ENCODE data around the gene PSMB7.

Gene PSMB7

GRCh38 chr9:124355941-124356744 is 59.1 kb downstream of the PSMB7 start:
- no peak for DNase-seq

- DNase-seq, result no peak
These were observed 60.0 kb downstream of the PSMB7 start for GRCh38 chr9:124355039-124355940.

DNA sequence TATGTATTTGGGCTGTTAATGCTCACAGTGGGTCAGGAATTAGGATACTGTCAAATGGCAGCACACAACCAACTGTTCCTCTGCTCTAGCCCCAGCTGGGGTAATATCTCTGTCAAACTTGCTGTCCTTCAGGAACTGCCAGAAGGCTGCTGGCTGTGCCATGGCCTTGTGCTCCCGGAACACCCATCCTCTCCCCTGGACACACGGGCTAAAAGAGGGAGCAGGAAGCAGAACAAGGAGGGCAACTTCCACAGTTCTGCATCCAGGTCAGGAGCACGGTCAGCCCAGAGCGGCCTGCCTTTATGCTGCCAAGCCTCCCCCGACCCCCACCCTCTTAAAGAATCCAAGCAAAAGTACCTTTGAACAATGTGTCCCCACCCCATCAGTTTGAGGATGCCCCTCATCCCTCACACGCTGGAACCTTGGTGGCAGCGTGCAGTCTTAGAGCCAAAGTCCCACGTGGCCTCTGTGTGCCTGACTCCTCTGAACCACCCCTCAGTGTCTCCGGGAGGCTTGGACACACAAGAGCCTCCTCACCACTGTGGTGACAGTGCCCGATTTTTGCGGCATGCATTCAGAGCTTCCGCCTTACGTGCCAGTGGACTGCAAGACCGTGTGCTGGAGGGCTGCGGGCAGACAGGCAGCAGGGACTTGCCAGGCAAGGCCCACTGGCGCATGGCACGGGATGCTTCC is 60.8 kb downstream of the PSMB7 start:
- no peak for DNase-seq

- no peak for DNase-seq
These were observed 61.4 kb downstream of the PSMB7 start for GRCh38 chr9:124353811-124354274.

DNA sequence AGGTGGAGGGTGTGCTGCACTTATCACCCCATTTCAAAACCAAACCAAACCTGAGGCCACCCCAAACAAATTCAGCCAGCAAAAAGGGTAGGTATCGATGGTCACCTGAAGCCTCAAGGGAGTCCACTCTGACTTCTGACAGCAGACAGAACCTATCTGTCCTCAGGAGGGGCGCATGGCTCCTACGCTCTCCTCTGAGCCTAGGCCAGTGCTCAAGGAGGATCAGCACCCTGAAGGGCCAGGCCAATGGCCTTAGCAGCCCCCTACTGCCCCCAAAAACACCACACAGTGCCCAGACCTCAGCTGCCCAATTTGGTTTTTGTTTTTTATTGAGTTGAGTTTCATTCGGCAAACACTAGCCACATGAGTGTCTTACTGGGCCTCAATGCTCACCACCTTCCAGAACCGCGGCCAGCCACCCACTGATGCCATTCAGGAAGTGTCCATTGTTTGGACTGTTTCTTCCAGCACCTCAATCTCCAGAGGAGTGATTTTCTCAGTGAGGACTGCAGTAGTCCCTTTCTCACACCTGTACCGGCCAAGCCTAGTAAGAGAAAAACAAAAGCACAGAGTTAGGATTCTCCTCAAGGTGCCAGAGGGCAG is 62.0 kb downstream of the PSMB7 start:
- DNase-seq, result no peak

DNA sequence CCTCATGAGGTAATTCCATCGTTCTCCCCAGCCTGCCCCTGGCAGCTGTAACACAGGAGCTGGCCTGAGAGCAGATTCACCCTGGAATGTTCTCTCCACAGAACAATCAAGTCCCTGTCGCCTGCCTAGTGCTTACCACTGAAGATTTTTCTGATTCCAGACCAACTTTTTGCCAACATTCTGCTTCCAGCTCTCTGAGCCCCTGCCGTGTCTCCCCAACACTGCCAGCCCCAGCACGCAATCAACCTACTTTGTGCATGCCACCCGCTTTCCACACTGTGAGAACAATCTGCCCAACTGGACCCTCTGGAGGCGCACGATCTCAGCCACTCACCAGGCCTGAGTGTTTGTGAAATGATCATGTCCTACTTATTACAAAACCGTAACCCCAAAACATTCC is 62.6 kb downstream of the PSMB7 start:
- no peak for DNase-seq

DNA sequence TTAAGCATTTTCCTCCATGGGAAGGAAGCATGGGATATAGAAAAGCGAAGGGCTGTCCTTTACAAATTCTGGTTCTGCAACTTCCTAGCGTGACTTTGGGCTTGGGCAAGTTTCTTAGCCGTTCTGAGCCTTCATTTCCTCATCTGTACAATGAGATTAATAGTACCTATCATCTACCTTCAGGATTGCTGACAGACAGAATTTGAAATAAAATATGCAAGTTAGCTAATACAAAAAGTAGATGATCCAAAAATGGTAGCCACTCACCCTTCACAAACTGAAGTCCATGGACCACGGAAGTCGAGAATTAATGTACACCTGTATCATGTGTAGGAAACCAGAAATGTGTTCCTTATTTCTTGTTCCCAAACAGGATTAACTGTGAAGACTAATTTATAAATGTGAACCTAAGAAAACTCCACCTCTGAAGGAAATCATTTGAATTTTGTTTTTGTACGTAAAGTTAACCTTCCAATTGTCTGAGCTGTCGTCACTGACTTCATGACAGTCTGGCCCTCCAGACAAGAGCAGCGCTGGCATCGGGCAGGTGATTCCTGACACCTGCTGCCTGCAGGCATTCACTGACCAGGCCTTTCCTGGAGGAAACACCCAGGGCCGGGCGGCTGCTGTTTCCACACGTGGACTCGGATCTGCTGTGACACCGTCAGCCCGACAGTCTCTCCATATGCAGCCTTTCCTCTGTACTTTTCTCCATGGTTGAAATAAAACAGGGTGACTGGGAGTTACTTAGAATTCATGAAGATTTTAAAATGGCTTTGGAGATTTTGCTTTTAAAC is 63.4 kb downstream of the PSMB7 start:
- DNase-seq, result no peak

- no peak for DNase-seq
These were observed 64.6 kb downstream of the PSMB7 start for GRCh38 chr9:124350494-124351263.

DNA sequence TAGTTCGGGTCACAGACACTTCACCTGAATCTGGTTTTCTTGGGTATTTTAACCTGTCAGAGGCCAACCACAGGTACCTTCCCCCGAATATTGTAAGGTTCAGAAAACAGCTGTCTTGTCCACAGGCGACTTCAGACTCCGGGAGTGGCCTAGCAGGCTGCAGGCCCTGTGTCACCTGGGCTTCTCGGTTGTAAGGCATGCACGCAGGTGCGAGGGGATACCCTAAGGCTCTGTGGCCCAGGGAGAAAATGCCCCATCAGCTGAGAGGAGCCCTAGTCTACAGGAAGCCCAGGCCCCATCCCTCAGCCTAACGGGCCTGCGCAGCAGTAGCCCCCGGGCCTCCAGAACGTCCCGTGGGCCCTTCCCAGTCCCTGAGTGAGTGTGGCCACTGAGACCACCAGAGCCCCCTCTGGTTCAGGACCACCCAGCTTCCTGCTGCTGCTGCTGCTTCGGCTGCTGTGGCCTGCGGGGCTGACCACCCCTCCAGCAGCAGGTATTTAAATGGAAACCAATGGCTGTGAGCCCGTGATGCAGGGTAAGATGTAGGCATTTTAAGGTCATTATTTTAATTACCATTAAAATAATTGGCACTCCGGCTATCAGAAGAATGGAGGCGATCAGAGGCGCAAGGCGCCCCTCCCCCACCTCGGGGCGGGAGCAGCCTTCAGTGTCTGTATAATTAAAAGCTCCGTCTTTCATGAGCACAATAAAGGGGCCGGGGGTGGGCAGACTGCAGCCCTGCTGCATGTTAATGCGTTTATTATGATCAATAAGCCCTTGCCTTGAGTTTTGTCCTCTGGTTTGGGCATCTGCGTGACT is 65.4 kb downstream of the PSMB7 start:
- no peak for DNase-seq

GRCh38 chr9:124349267-124349666 is 66.0 kb downstream of the PSMB7 start:
- DNase-seq, result no peak

DNA sequence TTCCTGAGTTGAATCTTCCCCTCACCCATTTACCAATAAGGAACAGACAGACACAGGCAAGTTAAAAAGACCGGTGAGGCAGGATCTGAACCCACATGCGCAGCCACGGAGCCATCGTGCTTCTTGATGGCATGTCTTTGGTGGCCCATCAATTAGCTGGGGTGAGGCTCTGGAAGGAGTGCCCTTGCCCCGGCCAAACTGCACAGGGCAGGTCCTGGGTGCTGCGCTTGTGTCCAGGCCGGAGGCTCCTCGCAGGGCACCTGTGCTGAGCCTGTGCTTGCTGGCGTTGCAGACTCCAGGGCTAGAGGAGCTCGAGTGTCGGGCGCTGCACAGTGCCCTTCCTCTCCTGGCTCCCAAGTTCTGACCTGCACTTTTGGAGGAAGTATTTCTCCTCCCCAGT is 66.4 kb downstream of the PSMB7 start:
- no peak for DNase-seq

DNA sequence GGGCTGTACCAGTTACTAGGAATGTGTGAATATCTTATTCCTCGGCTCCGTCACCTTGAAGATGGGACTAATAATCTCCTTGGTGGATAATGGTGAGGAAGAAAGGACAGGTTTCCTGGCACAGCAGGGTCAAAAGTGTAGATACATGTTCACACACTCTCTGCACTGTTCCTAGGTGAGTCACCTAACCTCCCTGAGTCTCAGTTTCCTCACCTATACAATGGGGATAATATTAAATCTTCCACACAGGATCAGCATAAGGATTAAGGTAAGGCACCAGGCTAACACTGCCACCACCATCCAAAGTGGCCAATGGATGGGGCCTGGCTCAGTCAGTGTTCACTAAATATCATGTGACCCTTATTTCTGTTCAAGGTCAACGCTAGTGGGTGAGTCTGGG is 66.9 kb downstream of the PSMB7 start:
- no peak for DNase-seq

DNA sequence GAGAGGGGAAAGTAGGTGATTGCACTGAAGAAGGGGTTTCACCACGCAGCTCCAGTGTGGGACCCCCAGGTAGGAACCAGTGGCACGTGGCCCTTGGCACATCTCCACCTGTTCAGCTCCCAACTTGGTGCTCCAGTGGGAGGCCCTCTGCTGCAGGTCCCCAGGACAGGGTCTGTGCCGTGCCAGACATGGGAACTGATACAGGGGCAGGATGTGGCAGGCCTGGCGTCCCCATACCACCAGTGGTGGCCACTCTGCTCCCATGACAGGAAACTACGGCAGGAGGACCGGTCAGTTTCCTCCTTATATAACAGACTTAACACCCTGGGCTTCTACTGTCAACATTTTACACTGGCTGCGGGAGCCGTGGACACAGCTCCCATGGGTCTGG is 67.3 kb downstream of the PSMB7 start:
- DNase-seq, result no peak

DNA sequence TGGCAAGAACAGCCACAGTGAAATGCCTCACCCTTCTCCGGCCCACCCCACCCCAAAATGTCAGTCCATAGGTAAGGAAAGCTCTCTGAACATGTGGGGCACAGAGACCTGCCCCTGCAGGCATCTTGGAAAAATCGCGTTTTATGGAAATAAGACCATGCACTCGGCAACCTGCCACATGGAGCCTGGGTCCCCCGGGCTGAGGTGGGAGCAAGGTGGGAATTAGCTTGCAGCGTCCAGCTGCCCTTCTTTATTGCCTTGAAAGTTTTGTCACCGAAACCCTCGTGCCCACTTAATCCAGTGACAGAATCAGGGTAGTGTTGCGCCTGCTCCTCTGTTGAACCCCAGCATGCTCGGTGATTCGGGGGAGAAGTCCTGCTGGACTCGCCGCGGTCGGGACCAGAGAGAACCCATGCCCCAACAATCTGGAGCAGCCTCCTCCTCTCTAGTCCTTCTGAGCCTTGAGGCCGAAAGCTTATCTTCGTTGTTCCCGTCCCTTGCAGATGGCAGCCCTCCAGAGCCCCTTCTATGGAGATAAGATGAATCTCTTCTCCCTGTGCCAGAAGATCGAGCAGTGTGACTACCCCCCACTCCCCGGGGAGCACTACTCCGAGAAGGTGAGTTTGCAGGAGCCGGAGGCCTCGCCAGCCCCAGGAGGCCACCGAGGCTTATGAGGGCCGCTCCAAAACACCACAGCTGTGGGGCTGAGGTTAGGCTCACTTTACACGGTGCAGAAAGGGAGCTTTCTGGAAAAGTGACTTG is 67.9 kb downstream of the PSMB7 start:
- no peak for DNase-seq

DNA sequence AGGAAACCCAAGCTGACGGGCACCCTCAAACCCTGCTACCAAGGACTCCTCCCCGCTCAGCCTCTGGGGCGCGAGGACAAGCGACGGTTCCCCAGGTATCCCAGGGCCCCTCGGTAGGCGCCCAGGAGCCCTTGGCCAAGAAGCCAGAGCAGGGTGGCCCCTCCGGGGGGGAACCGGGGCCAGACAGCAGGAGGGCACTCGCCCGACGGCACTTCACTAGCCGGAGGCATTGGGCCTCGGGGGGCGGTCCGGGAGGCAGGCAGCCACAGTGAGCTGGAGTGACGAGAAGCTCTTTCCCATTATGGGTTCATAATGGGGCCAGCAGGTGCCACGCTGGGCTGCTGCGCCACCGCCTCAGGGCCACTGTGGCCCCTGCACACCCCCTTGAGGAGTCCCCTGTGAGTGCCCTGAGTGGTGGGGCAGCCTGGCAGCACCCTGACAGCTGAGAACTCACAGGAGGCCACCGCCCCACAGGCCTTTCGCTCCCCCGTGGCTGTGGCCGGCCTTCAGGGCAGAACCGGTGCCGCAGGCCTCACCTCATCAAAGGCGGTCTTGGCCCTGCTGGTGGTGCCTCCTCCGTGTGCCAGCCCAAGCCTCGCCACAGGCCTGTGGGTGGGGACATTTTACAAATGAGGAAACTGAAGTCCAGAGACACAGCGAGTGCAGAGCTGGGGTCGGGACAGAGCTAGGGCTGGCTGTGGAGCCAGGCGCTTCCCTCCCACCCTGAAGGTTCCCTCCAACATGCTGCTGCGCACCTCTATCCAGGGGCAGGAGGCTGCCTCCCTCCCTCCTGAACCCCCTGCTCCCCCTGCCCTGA is 68.7 kb downstream of the PSMB7 start:
- no peak for DNase-seq

DNA sequence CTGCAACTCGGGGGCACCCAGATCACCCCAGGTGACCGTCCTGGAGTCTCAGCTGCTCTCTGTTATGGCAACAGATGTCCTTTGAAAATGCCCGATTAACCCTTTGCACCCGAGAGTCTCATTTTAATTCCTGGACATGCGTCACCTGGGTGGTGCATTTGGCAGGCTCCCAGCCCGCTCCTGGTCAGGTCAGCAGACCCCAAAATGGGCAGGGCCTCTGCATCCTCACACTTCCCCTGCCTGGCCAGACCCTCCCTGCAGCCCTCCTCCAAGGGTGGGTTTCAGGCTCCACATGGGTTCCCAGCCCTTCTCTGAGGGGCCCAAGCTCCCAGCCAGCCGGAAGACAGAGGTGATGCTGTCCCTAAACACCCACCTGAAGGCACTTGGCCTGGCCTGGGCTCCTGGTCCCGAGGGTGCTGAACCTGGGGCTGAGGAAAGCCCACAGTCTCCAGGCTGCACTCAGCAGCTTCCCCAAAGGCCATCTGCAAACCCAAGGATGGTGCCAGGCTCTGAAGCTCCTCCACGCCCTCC is 69.4 kb downstream of the PSMB7 start:
- no peak for DNase-seq

DNA sequence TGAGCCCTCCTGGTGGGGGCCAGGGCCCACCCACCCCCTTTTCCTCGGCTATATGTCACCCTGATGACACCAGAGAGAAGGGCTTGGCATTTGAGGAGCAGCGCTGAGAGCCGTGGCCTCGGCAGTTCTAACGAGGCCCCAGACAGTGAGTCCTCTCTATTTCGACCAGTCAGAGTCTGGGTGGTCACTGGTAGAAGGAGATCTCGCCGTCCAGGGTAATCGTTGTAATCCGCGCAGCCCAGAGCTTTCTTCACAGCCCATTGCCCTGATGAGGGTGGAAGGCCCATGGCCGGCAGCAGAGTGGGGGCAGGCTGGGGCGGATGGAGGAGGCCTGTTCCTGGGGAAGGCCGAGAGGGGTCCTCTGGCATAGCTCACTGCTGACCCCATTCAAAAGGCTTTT is 70.2 kb downstream of the PSMB7 start:
- no peak for DNase-seq

DNA sequence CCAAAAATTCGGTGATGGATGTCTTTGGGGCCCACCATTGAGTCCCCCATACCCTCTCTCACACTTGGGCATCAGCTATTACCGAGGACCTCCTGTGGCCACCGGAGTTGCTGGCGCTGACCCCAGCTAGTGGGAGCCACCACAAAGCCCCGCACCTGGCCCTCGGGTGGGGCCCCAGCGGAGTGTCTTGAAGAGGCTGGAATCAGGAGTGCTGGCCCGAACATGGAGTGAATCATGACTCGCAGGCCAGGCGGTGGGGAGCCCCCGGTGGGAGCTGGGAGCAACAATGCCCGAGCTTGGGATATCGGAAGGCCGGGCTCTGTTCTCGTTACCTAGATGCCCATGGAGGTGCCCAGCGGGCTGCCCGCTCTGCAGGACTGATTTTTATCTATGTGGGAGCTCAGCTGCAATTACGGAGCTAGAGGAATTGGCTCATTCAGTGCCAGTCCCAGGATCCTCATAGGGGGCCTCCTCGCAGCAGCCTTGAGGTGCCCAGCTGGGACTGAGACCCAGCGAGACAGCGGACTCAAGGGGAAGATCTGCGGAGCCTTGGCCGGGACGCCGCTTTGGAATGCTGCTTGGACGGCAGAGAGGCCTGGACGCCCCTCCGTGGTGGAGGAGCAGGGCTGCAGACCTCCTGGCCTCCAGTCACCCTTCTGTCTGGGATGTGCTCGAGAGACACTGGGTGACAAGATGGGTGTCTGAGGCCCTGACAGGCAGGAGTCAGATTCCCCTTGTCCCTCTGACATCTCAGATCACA is 70.8 kb downstream of the PSMB7 start:
- no peak for DNase-seq

Measured in stimulated activated CD4-positive, alpha-beta T cell treated with anti-CD3 and anti-CD28 coated beads, Interleukin-2, amount 100 ng/mL, for 48 hours (primary cell).